CD14-positive monocyte (primary cell): Measurements from ENCODE around the gene TTC23L. TPM values are rescaled to one million over a fixed set of nuclear protein-coding genes. Genes with fewer than 3 reads are reported as not detected.

Experiments used
- DNase-seq, 3 donors: peaks; one replicate each; pipeline ENCODE4 v3.0.0-alpha.2; 2011 to 2022
- H2AFZ ChIP-seq: 2 replicates; pipeline ENCODE4 v1.6.0; 2012; ENCODE audit warnings: mild to moderate bottlenecking, low read depth, low read length, inconsistent platforms; ENCODE audit not compliant: insufficient read depth, poor library complexity, severe bottlenecking
- H3K27ac ChIP-seq, 2 donors: 1 replicate in 1 of 2; 2 replicates in 1 of 2; pipeline ENCODE4 v1.5.1; 2012 to 2013; ENCODE audit warnings: low read length in 2 of 2, control low read depth in 1 of 2, inconsistent platforms in 1 of 2, low read depth in 1 of 2, mild to moderate bottlenecking in 1 of 2
- H3K27me3 ChIP-seq, 2 donors: one replicate each; pipeline versions ENCODE4 v1.6.0 to v1.6.1; 2011 to 2013; ENCODE audit warnings: low read length in 2 of 2; ENCODE audit not compliant: control insufficient read depth in 2 of 2, insufficient read depth in 2 of 2
- H3K36me3 ChIP-seq, 2 donors: replicated peaks in 1 of 2; 1 replicate in 1 of 2; 2 replicates in 1 of 2; pipeline versions ENCODE4 v1.5.1 to v1.6.1; 2012 to 2013; ENCODE audit warnings: low read length in 2 of 2, control low read depth in 1 of 2, inconsistent platforms in 1 of 2, mild to moderate bottlenecking in 1 of 2; ENCODE audit not compliant: insufficient read depth in 2 of 2, control insufficient read depth in 1 of 2
- H3K4me1 ChIP-seq, 2 donors: 1 replicate in 1 of 2; 2 replicates in 1 of 2; pipeline versions ENCODE4 v1.5.1 to v1.6.1; 2012 to 2013; ENCODE audit warnings: low read length in 2 of 2, control low read depth in 1 of 2, inconsistent platforms in 1 of 2, mild to moderate bottlenecking in 1 of 2, moderate library complexity in 1 of 2; ENCODE audit not compliant: insufficient read depth in 2 of 2, control insufficient read depth in 1 of 2
- H3K4me2 ChIP-seq: replicated peaks from 2 replicates; pipeline ENCODE3; 2012; ENCODE audit warnings: low read length, moderate library complexity, mild to moderate bottlenecking; ENCODE audit not compliant: poor library complexity, severe bottlenecking; ENCODE audit errors: extremely low read depth
- H3K4me3 ChIP-seq, 3 experiments: fragments of 200-600 bp in 1 of 3; sonication (generic) in 1 of 3; replicated peaks in 1 of 3; 1 replicate in 2 of 3; 2 replicates in 1 of 3; pipeline ENCODE4 v1.5.1; 2011 to 2013; ENCODE audit warnings: low read length in 3 of 3, mild to moderate bottlenecking in 3 of 3, control low read depth in 2 of 3, low read depth in 2 of 3, inconsistent platforms in 1 of 3, moderate library complexity in 1 of 3
- H3K79me2 ChIP-seq: 2 replicates; pipeline ENCODE4 v1.6.0; 2012; ENCODE audit warnings: mild to moderate bottlenecking, control low read depth, inconsistent platforms, low read length, moderate library complexity; ENCODE audit not compliant: insufficient read depth
- H3K9ac ChIP-seq: 2 replicates; pipeline ENCODE4 v1.6.0; 2017; ENCODE audit warnings: low read length, mild to moderate bottlenecking; ENCODE audit not compliant: insufficient read depth, poor library complexity, severe bottlenecking
- H3K9me3 ChIP-seq, 2 donors: replicated peaks in 1 of 2; 1 replicate in 1 of 2; 2 replicates in 1 of 2; pipeline versions ENCODE4 v1.5.1 to v1.6.1; 2012 to 2013; ENCODE audit warnings: low read length in 2 of 2, control low read depth in 1 of 2; ENCODE audit not compliant: control insufficient read depth in 1 of 2, insufficient read depth in 1 of 2
- H4K20me1 ChIP-seq: 2 replicates; pipeline ENCODE4 v1.6.0; 2012; ENCODE audit warnings: mild to moderate bottlenecking, low read length, control low read depth, moderate library complexity; ENCODE audit not compliant: insufficient read depth
- H3K27ac Mint-ChIP-seq, 7 donors: one replicate each; pipeline ENCODE4 v1.8.0; 2020; ENCODE audit warnings: mild to moderate bottlenecking in 7 of 7, mixed read lengths in 7 of 7, moderate library complexity in 6 of 7, inconsistent platforms in 2 of 7
- H3K27me3 Mint-ChIP-seq, 3 donors: one replicate each; pipeline ENCODE4 v1.8.0; 2021 to 2022; ENCODE audit warnings: low read depth in 3 of 3, mild to moderate bottlenecking in 3 of 3, mixed read lengths in 3 of 3, moderate library complexity in 3 of 3, inconsistent platforms in 1 of 3
- H3K36me3 Mint-ChIP-seq, 2 donors: one replicate each; pipeline ENCODE4 v1.8.0; 2020; ENCODE audit warnings: mixed read lengths in 2 of 2, inconsistent platforms in 1 of 2, mild to moderate bottlenecking in 1 of 2
- H3K4me1 Mint-ChIP-seq: one replicate; pipeline ENCODE4 v1.8.0; 2020; ENCODE audit warnings: mild to moderate bottlenecking, mixed read lengths
- H3K4me3 Mint-ChIP-seq, 2 donors: one replicate each; pipeline ENCODE4 v1.8.0; 2020; ENCODE audit warnings: mild to moderate bottlenecking in 2 of 2, mixed read lengths in 2 of 2, moderate library complexity in 1 of 2
- H3K9me3 Mint-ChIP-seq, 7 donors: one replicate each; pipeline ENCODE4 v1.8.0; 2020 to 2022; ENCODE audit warnings: mixed read lengths in 7 of 7, mild to moderate bottlenecking in 6 of 7, moderate library complexity in 6 of 7, inconsistent platforms in 2 of 7
- WGBS: methylation state at CpG from one replicate; pipeline ENCODE4 v1.1.5; 2013; ENCODE audit warnings: missing lambda C conversion rate; ENCODE audit not compliant: insufficient coverage; 5-methylcytosine and 5-hydroxymethylcytosine counted together
- intact Hi-C, 2 donors: fragments of 100-400 bp; cut with micrococcal nuclease; formaldehyde crosslinking; loops; one replicate each; pipeline versions ENCODE4 v1.15.0 to v1.15.1; 2023
- polyA plus RNA-seq, 3 donors: library from polyadenylated mRNA; depleted of rRNA in 1 of 3; unstranded in 2 of 3; stranded (reverse) in 1 of 3; fragments of 300-500 nt in 2 of 3; fragments of >200 nt in 1 of 3; fragmentation: Illumina TruSeq in 2 of 3; gene quantifications; 1 replicate in 2 of 3; 2 replicates in 1 of 3; pipeline ENCODE4 v1.2.3, GENCODE V29; 2012 to 2021
- TF ChIP-seq, protein P1 (sequence below): fragments of 200-600 bp; IDR thresholded peaks from one replicate; pipeline ENCODE4 v1.8.0; 2022; ENCODE audit warnings: antibody characterized with exemption, mild to moderate bottlenecking

The TTC23L gene
- polyA plus RNA-seq, 3 donors, result not detected

DNA sequence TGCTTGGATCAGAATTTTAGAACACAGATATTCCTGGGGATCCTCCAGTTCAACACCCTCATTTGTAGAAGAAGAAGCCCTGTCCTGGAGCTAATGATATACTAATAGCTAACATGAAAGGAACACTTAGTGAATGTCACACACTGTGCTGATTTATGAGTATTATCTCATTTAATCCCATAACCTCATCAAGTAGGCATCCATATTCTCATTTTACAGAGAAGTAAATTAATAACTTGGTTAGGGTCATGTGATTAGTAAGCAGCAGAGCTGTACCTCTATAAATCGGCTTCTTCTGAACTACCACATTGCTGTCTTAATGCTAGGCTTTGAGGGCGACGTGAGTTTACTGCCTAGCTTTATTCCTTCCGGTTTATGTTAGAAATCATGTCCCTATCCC lies 6.0 kb downstream of the TTC23L start:
- WGBS, result no CpG with 5 or more reads among the region's 4 CpGs
- no peaks in the 10 kb centered on the region for H3K36me3 ChIP-seq
- H2AFZ ChIP-seq, result no peak overlapping the region
- TF ChIP-seq, protein P1, sequence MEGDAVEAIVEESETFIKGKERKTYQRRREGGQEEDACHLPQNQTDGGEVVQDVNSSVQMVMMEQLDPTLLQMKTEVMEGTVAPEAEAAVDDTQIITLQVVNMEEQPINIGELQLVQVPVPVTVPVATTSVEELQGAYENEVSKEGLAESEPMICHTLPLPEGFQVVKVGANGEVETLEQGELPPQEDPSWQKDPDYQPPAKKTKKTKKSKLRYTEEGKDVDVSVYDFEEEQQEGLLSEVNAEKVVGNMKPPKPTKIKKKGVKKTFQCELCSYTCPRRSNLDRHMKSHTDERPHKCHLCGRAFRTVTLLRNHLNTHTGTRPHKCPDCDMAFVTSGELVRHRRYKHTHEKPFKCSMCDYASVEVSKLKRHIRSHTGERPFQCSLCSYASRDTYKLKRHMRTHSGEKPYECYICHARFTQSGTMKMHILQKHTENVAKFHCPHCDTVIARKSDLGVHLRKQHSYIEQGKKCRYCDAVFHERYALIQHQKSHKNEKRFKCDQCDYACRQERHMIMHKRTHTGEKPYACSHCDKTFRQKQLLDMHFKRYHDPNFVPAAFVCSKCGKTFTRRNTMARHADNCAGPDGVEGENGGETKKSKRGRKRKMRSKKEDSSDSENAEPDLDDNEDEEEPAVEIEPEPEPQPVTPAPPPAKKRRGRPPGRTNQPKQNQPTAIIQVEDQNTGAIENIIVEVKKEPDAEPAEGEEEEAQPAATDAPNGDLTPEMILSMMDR, result no peak
- H3K4me2 ChIP-seq, result no peak overlapping the region
- H3K4me1 ChIP-seq, result no peaks in the 10 kb centered on the region
- H3K27ac ChIP-seq, result no peak overlapping the region
- no peaks in the 10 kb centered on the region for H3K27me3 ChIP-seq
- intact Hi-C loops, result no loop called here
- Mint-ChIP-seq H3K27me3 (peaks cover 9 to 12% (median 9%) of the 10 kb centered on the region in 3 donors), H3K36me3 (no peaks in the 10 kb centered on the region), H3K4me3 (no peak overlapping the region), H3K4me1 (no peaks in the 10 kb centered on the region), H3K27ac (no peak overlapping the region), H3K9me3 (peaks cover 0 to 2% (median 0%) of the 10 kb centered on the region in 7 donors)
- H4K20me1 ChIP-seq, result no peaks in the 10 kb centered on the region
- H3K9me3 ChIP-seq, result no peaks in the 10 kb centered on the region
- no peaks in the 10 kb centered on the region for H3K79me2 ChIP-seq
- no peak for DNase-seq
- H3K9ac ChIP-seq, result no peak overlapping the region
- no peak overlapping the region for H3K4me3 ChIP-seq

DNA sequence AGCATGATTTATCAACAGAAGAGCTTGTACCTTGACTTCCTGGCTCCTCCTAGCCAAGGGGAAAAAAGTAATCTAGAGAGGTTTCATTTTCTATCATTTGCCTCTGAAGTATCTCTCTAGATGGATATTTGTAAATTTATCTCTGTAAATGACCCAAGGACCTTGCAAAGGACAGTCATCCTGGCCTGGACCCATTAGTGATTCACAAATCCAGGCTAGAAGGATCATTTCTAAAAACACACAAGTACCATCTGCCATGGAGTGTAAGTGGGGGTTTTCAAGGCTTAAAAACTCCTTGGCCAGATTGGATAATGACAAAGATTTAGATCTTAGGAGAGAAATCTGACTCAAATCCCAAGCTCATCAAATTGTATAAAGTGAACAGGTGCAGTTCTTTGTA lies 8.1 kb downstream of the TTC23L start:
- no peak overlapping the region for H3K4me3 ChIP-seq
- H3K27me3 Mint-ChIP-seq, result peaks cover 0 to 7% (median 3%) of the 10 kb centered on the region in 3 donors
- no peaks in the 10 kb centered on the region for H3K36me3 ChIP-seq
- no peak overlapping the region for H3K4me2 ChIP-seq
- H2AFZ ChIP-seq, result no peak overlapping the region
- H3K9ac ChIP-seq, result no peak overlapping the region
- TF ChIP-seq, protein P1, result no peak
- no peak overlapping the region for H3K27ac ChIP-seq
- intact Hi-C loops, result no loop called here
- H3K9me3 Mint-ChIP-seq, result peaks cover 0 to 4% (median 1%) of the 10 kb centered on the region in 7 donors
- H3K79me2 ChIP-seq, result no peaks in the 10 kb centered on the region
- no peak overlapping the region for H3K4me3 Mint-ChIP-seq
- no peaks in the 10 kb centered on the region for H3K4me1 ChIP-seq
- H3K4me1 Mint-ChIP-seq, result no peaks in the 10 kb centered on the region
- no peak for DNase-seq
- H3K36me3 Mint-ChIP-seq, result no peaks in the 10 kb centered on the region
- H4K20me1 ChIP-seq, result no peaks in the 10 kb centered on the region
- H3K27me3 ChIP-seq, result no peaks in the 10 kb centered on the region
- H3K9me3 ChIP-seq, result no peaks in the 10 kb centered on the region
- no peak overlapping the region for H3K27ac Mint-ChIP-seq
